ENCODE data around the gene PLP2.
A peak's percentile ranks its signal among the peaks of the same experiment; 100 is the strongest.
"Not testable (repeated sequence)": the region's sequence is repeated elsewhere in the genome, so short reads cannot be mapped to it uniquely, and the experiment has no call there.

PLP2 gene

DNA sequence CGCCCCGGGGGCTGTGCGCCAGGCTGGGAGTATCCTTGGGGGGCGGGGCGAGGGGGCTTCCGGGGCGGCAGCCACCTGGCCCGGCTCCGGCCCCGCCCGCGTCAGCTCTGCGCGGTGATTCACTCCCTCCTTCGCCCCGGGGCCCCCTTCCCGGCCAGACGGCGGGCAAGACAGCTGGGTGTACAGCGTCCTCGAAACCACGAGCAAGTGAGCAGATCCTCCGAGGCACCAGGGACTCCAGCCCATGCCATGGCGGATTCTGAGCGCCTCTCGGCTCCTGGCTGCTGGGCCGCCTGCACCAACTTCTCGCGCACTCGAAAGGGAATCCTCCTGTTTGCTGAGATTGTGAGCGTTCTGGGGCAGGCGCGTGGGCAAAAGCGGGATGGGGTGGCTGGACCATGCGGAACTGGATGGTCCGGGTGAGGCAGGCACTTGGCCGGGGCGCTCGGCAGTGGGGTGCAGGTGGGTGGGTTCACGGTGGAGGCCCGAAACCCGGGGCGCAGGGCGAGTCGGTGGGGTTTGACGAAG is at the start of gene PLP2:
Gene PLP2, plus strand, starts transcription at position 147 of the 528 bp plus-strand sequence. Its CDS starts 103 bp downstream, at position 250.
- DNase-seq = peak; percentile 67

DNA sequence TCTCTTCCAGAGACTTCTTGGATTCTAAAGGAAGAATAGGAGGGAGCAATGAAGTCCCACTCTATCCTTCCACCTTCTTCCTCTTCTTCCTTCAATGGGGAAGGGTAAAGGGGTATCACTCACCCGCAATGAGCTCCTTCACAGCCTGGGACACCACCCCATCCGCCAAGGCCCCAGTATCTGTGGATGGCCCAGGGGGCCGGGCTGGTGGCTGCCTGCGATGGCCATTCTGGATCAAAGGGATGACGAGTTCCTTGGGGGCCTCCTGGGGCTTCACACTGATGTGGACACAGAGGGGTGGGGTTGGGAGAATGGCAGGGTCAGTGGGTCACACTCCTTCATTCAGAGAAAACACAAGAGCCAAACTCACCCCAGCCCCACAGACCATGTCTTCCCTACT is 49.2 kb upstream of the PLP2 start:
- DNase-seq = no peak

DNA sequence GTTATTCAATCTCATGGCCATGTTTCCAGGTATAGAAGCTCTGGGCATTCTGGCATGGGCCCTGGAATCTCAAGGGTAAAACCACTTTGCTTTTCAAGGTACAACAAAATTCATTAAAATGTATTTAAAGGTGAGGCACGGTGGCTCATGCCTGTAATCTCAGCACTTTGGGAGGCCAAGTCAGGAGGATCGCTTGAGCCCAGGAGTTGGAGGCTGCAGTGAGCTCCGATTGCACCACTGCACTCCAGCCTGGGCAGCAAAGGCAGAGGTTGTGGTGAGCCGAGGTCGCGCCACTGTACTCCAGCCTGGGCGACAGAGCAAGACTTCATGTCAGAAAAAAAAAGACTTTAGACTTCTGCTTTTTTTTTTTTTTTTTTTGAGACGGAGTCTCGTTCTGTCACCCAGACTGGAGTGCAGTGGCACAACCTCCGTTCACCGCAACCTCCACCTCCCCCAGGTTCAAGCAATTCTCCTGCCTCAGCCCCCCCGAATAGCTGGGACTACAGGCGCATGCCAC is 43.9 kb upstream of the PLP2 start:
- not testable (repeated sequence) for DNase-seq

DNA sequence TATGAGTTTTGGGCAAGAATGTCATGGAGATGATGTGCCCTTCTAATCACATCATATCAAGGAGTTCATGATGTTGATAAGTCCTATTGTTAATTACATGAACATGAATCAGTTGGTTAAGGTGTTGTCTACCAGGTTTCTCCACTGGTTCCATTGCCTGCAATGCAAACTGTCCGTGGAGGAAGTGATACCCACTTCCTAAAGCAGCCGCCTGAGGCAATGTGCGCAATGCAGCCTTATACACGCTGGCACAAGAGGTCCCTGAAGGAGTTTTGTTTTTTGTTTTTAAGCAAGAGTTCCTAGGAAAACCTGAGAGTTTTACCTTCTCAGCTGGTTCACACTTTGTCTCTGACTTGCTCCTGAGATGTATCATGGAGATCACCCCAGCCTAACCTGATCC is 42.3 kb upstream of the PLP2 start:
- DNase-seq = no peak

DNA sequence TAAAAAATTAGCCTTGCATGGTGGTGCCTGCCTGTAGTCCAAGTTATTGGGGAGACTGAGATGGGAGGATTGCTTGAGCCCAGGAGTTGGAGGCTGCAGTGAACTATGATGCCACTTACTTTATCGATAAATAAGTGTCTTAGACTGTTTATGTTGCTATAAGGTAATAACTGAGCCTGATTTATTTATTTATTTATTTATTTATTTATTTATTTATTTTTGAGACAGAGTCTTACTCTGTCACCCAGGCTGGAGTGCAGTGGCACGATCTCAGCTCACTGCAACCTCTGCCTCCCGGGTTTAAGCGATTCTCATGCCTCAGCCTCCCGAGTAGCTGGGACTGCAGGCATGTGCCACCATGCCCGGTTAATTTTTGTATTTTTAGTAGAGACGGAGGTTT is 39.4 kb upstream of the PLP2 start:
- DNase-seq = not testable (repeated sequence)

- DNase-seq = no peak
These were observed 37.9 kb upstream of the PLP2 start for GRCh38 chrX:49133759-49134158.

DNA sequence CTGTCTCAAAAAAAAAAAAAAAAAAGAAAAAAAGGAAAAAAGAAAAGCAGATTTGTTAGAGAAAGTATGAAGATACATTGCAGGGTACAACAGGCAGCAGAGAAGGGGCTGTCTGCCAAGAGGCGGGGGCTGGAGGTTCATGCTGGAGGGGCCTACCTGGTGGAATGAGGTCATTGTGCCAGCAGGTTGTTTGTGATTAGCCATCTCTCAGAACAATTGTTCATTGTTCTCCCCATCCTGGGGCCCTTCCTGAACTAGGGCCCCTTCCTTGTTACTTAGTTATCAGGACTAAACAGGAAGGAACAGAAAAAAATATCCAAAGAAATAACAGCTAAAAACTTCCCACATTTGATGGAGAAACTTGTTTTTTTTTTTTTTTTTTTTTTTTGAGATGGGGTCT is 34.2 kb upstream of the PLP2 start:
- no peak for DNase-seq

- no peak for DNase-seq
These were observed 32.0 kb upstream of the PLP2 start for GRCh38 chrX:49139713-49140112.

GRCh38 chrX:49142264-49142663 is 29.4 kb upstream of the PLP2 start:
- DNase-seq = not testable (repeated sequence)

DNA sequence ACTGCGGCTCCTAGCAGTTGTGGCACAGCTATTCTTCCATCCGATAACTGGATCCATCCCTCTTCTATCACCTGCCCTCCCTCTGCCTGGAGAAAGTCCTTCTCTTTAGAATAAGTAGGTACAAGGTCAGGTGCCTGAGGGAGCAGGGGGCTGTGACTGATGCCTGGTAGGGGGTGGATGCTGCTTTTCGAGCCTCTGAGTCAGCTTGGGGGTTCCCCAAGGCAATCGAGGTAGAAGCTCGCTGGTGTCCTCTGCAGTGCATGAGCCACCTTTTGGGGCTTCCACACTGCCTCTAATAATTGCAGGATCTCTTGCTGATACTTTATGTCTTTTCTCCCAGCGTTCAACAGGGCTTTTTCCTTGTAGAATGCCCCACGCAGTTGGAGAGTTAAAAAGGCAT is 28.5 kb upstream of the PLP2 start:
- DNase-seq = not testable (repeated sequence)

DNA sequence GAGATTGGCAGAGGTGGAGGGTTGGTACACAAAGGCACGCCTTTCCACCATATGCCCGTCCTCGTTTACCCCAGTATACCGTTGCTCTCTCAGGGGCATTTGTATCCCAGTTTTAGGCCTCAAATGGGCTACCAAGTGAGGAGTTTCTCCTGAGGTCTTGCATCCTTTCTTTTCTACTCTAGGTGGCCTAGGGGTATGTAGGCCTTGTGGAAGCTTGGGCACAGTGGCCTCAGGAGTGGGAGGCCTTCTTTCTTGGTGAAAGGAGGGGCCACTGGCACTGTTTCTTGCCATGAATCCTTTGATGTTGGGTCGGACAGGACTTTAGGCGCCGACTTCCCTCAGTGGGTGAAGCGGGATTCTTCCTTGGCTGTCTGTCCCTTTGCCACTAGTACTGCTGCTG is 24.4 kb upstream of the PLP2 start:
- DNase-seq = no peak

GRCh38 chrX:49147936-49148335 is 23.8 kb upstream of the PLP2 start:
- DNase-seq = no peak

- not testable (repeated sequence) for DNase-seq
These were observed 23.2 kb upstream of the PLP2 start for GRCh38 chrX:49148390-49149100.

GRCh38 chrX:49149291-49149690 is 22.4 kb upstream of the PLP2 start:
- not testable (repeated sequence) for DNase-seq

DNA sequence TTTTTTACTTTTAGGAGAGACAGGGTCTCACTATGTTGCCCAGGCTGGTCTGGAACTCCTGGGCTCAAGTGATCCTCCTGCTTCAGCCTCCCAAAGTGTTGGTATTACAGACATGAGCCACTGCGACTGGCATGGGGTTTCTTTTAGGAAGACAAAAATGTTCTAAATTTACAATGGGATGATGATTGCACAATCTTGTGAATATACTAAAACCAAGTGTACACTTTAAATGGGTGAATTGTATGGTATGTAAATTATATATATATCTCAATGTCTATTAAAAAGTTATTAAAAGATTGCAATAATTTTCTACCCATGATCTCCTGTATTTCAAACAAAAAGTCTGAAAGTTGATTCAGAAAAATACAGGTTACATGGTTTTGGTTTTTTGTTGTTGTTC is 18.2 kb upstream of the PLP2 start:
- DNase-seq = no peak

- DNase-seq = no peak
These were observed 16.3 kb upstream of the PLP2 start for GRCh38 chrX:49155243-49155899.

DNA sequence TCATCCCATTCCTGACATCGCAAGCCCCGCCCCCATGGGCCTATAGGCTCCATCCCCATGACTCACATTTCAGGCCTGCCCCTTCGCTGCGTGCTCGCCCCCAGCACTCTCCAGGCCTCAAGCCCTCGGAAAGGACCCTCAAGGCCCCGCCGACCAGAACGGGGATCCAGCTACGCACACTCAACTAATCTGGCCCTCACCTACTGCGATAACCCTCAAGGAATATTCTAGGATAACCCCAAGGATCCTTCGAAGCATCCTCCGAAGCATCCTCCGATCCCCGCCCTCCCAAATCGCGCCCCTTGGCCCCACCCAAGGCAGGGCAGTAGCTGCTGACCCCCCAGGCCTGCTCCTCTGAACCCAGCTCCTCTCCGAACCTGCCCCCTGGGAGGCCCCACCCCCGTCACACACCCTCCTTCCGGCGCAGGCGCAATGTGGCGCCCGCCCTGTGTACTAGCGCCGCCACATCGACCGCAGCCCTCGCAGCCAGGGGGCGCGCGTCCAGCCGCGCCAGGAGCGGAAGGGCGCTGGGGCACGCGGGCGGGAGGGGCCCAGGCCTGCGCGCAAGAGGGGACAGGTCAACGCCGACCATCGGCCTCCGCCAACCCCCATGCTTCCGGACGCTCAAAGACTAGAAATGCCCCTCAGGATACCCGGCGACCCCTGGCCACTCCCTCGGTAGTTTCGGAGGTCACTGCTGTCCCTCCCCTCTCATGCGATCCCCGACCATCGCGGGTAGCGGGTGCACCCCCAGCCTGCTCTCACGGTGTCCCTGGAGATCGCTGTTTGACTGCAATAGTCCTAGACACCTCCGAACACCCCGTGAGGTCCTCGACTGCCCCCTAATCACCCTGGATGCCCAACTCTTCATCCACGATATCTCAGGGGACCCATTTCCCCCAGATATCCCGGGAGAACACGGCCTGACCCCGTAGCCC is 15.5 kb upstream of the PLP2 start:
- DNase-seq = peak; percentile 82

DNA sequence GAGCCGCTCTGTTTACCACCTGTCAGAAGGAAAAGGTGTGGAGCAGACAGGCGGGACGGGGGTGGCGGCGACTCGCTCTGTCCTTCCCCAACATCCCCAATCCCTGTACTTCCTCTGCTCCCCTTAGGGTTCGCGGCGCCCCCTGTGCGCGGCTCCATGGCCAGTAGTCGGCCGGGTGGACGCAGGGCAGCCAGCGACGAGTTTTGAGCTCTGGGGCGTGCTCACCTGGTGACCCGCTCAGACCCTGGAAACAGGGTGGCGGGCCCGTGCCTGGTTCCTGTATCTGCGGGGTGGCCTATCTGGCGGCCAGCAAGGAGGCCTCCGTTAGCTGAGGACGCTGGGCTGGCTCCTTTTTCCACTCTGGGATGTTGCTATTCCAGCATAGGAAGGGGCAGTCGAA is 14.5 kb upstream of the PLP2 start:
- DNase-seq = no peak

DNA sequence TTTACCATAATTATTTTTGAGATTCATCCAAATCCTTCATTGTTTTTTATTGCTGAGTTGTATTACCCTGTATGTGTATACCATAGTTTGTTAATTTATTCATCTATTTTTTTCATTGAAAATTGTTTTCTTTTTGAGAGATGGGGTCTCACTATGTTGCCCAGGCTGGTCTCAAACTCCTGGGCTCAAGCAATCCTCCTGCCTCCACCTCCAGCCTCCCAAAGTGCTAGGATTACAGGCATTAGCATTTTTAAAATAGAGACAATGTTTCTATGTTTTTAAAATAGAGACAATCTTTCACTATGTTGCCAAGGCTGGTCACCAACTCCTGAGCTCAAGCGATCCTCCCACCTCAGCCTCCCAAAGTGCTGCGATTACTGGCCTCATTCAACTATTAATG is 10.8 kb upstream of the PLP2 start:
- DNase-seq = no peak

- DNase-seq = no peak
These were observed 10.1 kb upstream of the PLP2 start for GRCh38 chrX:49161632-49162031.

- DNase-seq = no peak
These were observed 9.1 kb upstream of the PLP2 start, which contains the start of gene MAGIX for GRCh38 chrX:49162620-49163019. Gene MAGIX, plus strand, starts transcription at chrX:49162758. Its CDS starts 132 bp downstream, at chrX:49162890.

DNA sequence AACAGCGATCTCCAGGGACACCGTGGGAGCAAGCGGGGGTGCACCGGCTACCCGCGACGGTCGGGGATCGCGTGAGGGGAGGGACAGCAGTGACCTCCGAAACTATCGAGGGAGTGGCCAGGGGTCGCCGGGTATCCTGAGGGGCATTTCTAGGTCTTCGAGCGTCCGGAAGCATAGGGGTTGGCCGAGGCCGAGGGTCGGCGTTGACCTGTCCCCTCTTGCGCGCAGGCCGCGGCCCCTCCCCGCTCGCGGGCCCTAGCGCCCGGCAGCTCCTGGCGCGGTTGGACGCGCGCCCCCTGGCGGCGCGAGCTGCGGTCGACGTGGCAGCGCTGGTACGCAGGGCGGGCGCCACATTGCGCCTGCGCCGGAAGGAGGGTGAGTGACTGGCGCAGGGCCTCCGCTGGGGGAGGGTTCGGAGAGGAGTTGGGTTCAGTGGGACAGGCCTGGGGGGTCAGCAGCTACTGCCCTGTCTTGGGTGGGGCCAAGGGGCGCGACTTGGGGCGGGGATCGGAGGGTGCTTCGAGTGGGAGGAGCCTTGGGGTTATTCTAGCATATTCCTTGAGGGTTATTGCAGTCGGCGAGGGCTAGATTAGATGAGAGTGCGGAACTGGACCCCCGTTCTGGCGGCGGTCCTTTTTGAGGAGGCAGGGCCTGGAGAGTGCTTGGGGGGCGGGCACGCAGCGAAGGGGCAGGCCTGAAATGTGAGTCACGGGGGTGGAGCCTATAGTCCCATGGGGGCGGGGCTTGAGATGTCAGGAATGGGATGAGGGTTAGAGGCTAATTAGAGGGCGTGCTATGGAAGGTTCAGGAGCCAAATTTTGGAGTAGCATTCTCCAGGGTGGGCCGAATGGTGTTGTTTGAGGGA is 7.9 kb upstream of the PLP2 start:
- DNase-seq = peak; percentile 75

All from activated gamma-delta T cell treated with Interleukin-2 at 50 U/mL for 16 hours (primary cell).